GM21737 (cell line): ENCODE data around the gene SH3YL1.

Source experiments
- ATAC-seq: cut with Tn5 transposase; IDR thresholded peaks from one replicate; pipeline ENCODE4 v1.9.1; 2021; ENCODE audit warnings: mild to moderate bottlenecking, moderate library complexity; ENCODE audit not compliant: unreplicated experiment

Gene SH3YL1

GRCh38 chr2:259789-260331 is 4.0 kb downstream of the SH3YL1 start:
- ATAC-seq = no peak

DNA sequence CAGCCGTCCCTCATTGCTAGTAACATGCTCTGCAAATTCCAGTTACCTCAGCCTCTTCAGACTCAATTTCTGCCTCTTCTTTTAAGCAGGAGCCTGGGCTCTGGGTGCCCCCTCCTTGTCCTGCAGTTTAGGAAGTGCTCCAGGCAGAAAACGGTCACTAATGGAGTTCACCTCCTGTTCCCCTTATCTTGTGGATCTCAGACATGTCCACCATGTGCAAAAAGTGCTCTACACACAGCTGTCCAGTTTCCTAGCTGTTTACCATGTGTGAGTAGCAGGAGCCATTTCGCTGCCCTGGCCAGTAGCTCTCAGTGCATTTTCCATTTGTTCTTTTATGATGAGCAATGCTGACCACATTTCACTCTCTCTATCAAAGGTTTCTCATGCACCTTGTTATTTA is 4.9 kb downstream of the SH3YL1 start:
- ATAC-seq = no peak

GRCh38 chr2:257842-258241 is 6.0 kb downstream of the SH3YL1 start:
- ATAC-seq = no peak

DNA sequence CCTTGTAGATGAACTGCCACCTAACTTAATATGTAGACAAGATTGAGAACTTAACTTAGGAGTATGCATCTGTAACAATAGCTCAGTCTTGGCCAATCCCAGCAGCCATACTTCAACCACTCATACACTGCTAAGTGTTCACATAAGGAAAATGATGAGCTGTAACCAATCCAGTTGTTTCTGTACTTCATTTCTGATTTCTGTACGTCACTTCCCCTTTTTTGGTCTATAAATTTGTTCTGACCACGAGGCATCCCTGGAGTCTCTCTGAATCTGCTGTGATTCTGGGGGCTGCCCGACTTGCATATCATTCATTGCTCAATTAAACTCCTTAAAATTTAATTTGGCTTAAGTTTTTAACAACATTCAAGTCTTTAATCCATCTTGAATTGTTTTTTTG is 6.4 kb downstream of the SH3YL1 start:
- no peak for ATAC-seq

GRCh38 chr2:256094-256493 is 7.7 kb downstream of the SH3YL1 start:
- no peak for ATAC-seq

DNA sequence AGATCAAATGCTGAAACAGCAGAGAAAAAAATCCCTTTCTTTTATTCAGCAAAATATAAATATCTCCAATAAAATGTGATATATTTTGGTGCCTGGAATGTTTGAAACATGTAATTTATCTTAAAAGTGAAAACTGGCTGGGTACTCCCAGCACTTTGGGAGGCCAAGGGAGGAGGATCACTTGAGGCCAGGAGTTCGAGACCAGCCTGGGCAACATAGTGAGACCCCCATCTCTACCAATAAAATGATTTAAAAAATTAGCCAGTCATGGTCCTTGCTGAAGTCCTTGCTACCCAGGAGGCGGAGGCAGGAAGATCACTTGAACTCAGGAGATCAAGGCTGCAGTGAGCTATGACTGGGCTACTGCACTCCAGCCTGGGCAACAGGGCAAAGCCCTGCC is 8.6 kb downstream of the SH3YL1 start:
- ATAC-seq = no peak

DNA sequence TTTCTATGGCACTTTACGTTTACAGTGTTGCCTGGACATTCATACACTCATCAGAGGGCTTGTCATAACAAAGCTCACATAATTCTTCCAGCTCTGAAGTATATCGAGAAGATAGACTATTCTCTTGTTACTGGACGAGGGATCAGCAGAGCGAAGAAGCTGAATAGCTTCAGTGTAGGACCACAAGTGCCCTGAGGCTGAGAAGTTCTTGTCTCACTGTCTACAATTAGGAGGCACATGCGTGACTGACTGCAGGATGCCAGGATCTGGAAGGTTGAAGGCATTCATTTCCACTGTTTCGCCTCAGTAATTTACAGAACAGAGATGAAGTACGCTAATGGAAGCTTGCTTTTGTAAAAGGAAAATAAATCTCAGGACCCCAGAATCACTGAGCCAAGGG is 9.6 kb downstream of the SH3YL1 start:
- no peak for ATAC-seq

- no peak for ATAC-seq
Measured at GRCh38 chr2:253202-253638, 10.6 kb downstream of the SH3YL1 start.

GRCh38 chr2:252001-252602 is 11.7 kb downstream of the SH3YL1 start:
- no peak for ATAC-seq

- ATAC-seq = no peak
Measured at GRCh38 chr2:249538-250042, 14.2 kb downstream of the SH3YL1 start.

GRCh38 chr2:248724-249123 is 15.1 kb downstream of the SH3YL1 start:
- no peak for ATAC-seq

DNA sequence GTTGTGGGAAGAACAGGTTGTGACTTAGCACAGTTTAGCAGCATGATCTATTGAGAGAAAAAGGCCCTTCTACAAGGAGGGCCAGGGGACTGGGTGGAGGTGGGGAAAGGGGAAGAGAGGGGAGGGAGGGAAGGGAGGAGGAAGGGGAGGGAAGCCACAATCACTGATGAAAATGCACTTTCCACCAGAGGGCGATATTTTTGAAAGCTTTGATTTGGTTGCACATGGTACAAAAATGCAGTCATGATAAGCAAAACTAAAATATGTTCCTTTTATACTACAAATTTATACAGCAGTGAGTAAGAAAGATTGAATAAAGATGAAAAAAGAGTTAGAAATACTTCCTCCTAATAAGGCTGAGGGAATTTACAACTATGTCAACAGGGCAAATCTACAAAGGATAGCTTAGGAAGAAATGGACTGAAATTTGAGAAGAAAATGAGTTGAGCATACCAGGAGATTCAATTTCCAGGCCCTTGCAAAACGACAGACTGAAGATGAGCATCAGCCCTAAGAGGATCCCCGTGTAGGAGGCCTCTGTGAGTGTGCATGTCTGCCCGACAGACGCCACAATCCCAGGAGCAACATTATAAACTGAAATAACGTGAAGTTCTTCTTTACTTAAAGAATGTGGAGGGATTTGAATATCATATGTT is 17.2 kb downstream of the SH3YL1 start:
- ATAC-seq = no peak

DNA sequence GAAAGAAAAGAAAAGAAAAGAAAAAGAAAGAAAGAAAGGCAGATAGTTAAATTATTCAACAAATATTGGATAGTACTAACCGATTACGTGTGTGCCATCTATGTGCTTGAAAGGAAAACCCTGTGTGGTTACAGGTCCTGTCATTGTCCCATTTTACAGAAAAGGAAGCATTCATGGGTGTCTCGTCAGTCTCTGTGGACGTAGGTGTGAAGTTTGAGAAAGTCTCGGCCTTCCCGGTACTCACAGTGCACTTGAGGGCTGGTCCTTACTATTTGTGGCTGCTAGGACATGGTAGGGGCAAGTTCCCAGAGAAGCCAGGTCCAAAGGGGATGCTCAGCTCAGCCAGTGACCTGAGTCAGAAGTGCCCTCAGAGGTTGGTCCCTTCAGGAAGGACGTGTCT is 19.3 kb downstream of the SH3YL1 start:
- no peak for ATAC-seq

GRCh38 chr2:238869-239268 is 25.0 kb downstream of the SH3YL1 start:
- ATAC-seq = no peak

GRCh38 chr2:238431-238830 is 25.4 kb downstream of the SH3YL1 start:
- no peak for ATAC-seq

GRCh38 chr2:237878-238277 is 26.0 kb downstream of the SH3YL1 start:
- ATAC-seq = no peak

DNA sequence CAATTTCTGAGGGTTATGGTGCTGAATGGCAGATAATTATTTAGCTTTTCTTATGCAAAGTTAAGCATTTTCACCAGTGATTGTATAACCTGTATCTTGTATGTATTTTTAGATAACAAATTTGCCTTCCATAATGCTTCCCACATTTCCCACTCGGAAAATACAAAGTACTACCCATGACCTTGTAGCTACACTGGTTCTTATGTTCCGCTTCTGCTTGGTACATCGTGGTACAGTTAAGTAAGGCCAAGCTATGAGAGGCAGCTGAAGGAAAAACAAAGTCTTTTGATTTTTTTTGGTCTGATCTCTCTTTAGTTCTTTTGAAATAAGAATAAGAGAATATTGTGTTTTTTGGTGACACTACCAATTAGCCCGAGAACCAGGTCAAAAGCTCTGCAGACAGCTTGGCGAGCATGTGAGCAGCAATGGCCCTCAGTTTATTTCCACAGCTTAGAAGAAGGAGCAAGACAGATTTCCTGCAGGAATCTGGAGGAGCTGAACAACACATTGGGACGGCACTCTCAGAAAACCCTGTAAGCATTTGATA is 26.8 kb downstream of the SH3YL1 start:
- no peak for ATAC-seq

- no peak for ATAC-seq
Measured at GRCh38 chr2:234421-234820, 29.4 kb downstream of the SH3YL1 start.

GRCh38 chr2:233030-233429 is 30.8 kb downstream of the SH3YL1 start:
- no peak for ATAC-seq

DNA sequence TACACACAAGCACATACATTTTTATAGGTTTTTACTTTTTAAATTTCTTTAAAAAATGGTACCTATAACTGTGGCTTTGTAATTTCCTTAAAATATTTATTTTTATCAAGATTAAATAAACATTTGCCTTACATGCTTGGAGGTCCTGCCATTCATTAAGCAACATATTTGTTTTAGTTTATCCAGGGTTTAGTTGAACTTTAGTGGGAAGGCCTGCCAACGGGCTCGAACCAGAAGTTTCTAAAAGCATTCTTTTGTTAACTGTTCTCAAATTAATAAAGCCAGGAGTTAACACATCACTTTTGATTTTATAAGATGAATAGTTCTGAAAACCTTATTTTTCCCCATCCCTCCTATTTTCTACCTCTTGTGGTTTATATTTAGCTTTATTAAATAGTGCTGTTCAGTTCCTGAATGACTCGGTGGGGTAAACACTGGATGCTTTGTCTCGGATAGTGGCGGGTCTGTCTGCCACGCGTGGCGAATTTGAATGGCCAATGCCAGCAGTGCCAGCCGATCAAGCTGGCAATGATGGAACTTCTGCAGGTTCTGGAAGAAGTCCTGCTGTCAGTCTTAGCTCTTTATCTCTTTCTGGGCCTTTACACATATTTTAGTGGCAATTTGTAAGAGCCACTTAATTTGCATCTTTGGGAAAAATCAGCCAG is 32.2 kb downstream of the SH3YL1 start:
- no peak for ATAC-seq

DNA sequence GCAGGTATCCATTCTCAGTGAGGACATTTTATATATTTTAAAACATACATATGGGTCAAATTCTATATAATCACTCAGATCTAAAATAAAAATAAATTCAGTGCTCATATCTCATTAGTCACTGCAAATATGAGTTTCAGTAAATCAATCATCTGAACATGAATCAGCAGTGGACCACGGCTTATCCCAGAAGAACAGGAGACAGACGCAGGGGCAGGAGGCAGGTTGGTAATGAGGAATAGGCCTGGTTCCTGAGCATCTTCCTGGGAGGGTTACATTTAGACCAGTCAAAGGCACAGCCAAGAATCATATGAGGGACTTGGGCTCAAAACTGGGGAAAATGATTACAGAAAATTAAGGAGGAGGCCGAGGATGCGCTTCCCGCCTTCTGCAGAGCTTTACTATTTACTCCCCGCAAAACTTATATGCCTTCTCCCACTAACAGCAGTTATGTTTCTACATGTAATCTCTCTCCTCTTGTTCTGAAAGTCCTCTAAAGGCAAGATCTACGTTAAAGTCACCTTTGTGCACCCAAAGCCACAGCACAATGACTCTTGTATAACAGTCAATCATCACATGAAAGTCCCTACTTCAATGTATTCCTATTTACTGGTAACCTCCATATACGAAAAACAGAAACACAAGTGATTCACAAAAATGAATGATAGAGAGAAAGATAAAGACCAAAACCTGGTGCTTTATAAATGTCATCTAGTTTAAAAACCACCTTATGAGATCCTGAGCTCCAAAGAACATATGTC is 35.1 kb downstream of the SH3YL1 start:
- no peak for ATAC-seq
